Duodenal mucosa (tissue), 2 donors: ENCODE measurements around the gene CCDC124.
"Not testable (repeated sequence)": the region's sequence is repeated elsewhere in the genome, so short reads cannot be mapped to it uniquely, and the experiment has no call there.

Experiments used
- H3K27ac ChIP-seq: one replicate; pipeline ENCODE4 v1.7.0; 2013; ENCODE audit warnings: low read depth, low read length
- H3K27me3 ChIP-seq, 2 donors: one replicate each; pipeline ENCODE4 v1.7.0; 2013; ENCODE audit warnings: low read length in 2 of 2, control low read depth in 1 of 2; ENCODE audit not compliant: insufficient read depth in 2 of 2, control insufficient read depth in 1 of 2
- H3K36me3 ChIP-seq, 2 donors: one replicate each; pipeline ENCODE4 v1.7.0; 2013; ENCODE audit warnings: low read length in 2 of 2, control low read depth in 1 of 2; ENCODE audit not compliant: insufficient read depth in 2 of 2, control insufficient read depth in 1 of 2
- H3K4me1 ChIP-seq, 2 donors: one replicate each; pipeline ENCODE4 v1.7.0; 2013; ENCODE audit warnings: low read length in 2 of 2, control low read depth in 1 of 2; ENCODE audit not compliant: insufficient read depth in 2 of 2, control insufficient read depth in 1 of 2
- H3K4me3 ChIP-seq, 2 donors: one replicate each; pipeline ENCODE4 v1.7.0; 2013; ENCODE audit warnings: low read length in 2 of 2, low read depth in 1 of 2
- H3K9ac ChIP-seq, 2 donors: one replicate each; pipeline ENCODE4 v1.7.0; 2013; ENCODE audit warnings: low read length in 2 of 2, low read depth in 1 of 2
- H3K9me3 ChIP-seq, 2 donors: one replicate each; pipeline ENCODE4 v1.7.0; 2013; ENCODE audit warnings: low read length in 2 of 2, control low read depth in 1 of 2; ENCODE audit not compliant: control insufficient read depth in 1 of 2

CCDC124 gene

DNA sequence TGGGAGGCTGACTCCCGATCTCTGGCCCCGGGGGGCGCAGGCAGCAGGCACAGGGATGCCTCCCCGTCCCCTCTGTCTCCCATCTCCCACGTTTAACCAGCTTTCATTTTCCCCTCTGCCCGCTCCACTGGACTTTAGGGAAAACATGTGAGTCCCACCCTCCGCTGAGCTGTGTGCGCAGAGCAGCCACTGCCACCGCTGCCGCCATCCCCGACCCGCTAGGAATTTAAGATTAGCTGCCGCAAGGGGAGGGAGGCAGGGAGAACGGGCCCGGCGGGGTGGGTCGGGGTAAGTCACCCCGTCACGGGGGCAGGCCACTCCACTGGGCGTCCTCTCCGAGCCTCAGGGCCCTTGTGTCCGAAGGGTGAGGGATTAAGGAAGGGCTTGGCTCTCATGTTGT lies 49.6 kb downstream of the CCDC124 start:
- Histone ChIP-seq H3K9ac (no peak overlapping the region), H3K36me3 (no peaks in the 10 kb centered on the region), H3K4me3 (no peak overlapping the region), H3K27me3 (no peaks in the 10 kb centered on the region), H3K27ac (no peak overlapping the region), H3K9me3 (no peaks in the 10 kb centered on the region), H3K4me1 (no peaks in the 10 kb centered on the region)

- Histone ChIP-seq H3K9me3 (no peaks in the 10 kb centered on the region), H3K4me3 (no peak overlapping the region), H3K36me3 (no peaks in the 10 kb centered on the region), H3K9ac (no peak overlapping the region), H3K27ac (no peak overlapping the region), H3K4me1 (no peaks in the 10 kb centered on the region), H3K27me3 (no peaks in the 10 kb centered on the region)
These were observed 52.4 kb downstream of the CCDC124 start for GRCh38 chr19:17985037-17985818.

- not testable (repeated sequence) for H3K9me3 ChIP-seq, H3K4me3 ChIP-seq, H3K36me3 ChIP-seq, H3K4me1 ChIP-seq, H3K27ac ChIP-seq, H3K27me3 ChIP-seq, H3K9ac ChIP-seq
These were observed 53.8 kb downstream of the CCDC124 start for GRCh38 chr19:17986569-17986968.

GRCh38 chr19:17988161-17988560 lies 55.3 kb downstream of the CCDC124 start:
- Histone ChIP-seq H3K27ac (no peak overlapping the region), H3K27me3 (no peaks in the 10 kb centered on the region), H3K36me3 (no peaks in the 10 kb centered on the region), H3K9me3 (no peaks in the 10 kb centered on the region), H3K4me3 (no peak overlapping the region), H3K4me1 (no peaks in the 10 kb centered on the region), H3K9ac (no peak overlapping the region)

DNA sequence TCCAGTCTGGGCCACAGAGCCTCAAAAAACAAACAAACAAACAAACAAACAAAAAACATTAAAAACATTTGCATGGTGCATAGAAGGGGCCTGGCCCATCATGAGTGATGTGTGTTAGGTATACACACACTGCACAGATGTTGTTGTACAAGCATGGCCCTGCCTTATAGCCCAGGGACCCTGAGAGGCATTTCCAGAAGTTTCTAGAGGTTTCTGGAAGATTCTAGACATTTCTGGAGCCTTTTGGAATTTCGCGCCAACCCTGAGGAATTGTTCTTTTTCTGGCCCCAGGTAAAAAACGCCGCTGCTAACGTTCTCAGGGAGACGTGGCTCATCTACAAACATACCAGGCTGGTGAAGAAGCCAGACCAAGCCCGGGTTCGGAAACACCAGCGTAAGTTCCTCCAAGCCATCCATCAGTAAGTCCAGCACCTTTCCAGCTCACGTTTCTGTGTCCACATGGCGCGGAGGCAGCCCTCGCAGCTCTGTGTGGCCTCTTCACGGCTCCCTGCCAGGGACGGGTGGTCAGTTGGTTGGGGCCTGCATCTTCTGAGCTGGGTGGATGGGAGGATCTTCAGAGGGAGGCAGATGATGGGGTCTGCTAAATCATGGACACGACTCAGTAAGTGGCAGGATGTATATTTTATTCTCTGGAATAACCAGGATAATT lies 56.7 kb downstream of the CCDC124 start:
- no peaks in the 10 kb centered on the region for H3K9me3 ChIP-seq
- H3K27me3 ChIP-seq = no peaks in the 10 kb centered on the region
- H3K9ac ChIP-seq = no peak overlapping the region
- H3K4me3 ChIP-seq = no peak overlapping the region
- H3K4me1 ChIP-seq = no peaks in the 10 kb centered on the region
- H3K27ac ChIP-seq = no peak overlapping the region
- no peaks in the 10 kb centered on the region for H3K36me3 ChIP-seq

- H3K27ac ChIP-seq = no peak overlapping the region
- H3K36me3 ChIP-seq = no peaks in the 10 kb centered on the region
- no peaks in the 10 kb centered on the region for H3K4me1 ChIP-seq
- H3K4me3 ChIP-seq = no peak overlapping the region
- no peaks in the 10 kb centered on the region for H3K27me3 ChIP-seq
- no peaks in the 10 kb centered on the region for H3K9me3 ChIP-seq
- no peak overlapping the region for H3K9ac ChIP-seq
These were observed 60.4 kb downstream of the CCDC124 start for GRCh38 chr19:17993076-17993813.
